Measurements from ENCODE around the gene CAMK4.

- no peak for TF ChIP-seq HDGF (IDR thresholded peaks at IDR 0.05; ENCODE audit: borderline replicate concordance)
- no peak for TF ChIP-seq BHLHE40 (IDR thresholded peaks at IDR 0.05; ENCODE audit: borderline replicate concordance)
- TF ChIP-seq SP1 (IDR thresholded peaks at IDR 0.05), result no peak
- no peak for TF ChIP-seq TARDBP (IDR thresholded peaks at IDR 0.05)
- TF ChIP-seq FOXA1 (IDR thresholded peaks at IDR 0.05), result no peak
- no peak for TF ChIP-seq ZNF384 (IDR thresholded peaks at IDR 0.05)
- TF ChIP-seq ELF4 (IDR thresholded peaks at IDR 0.05), result no peak
- no peak for TF ChIP-seq SUZ12 (IDR thresholded peaks at IDR 0.05)
- TF ChIP-seq CTBP1 (IDR thresholded peaks at IDR 0.05; ENCODE audit: borderline replicate concordance), result no peak
- no peak for TF ChIP-seq NFRKB (IDR thresholded peaks at IDR 0.05)
- no peak for TF ChIP-seq FOXK2 (IDR thresholded peaks at IDR 0.05)
- no peak for TF ChIP-seq ARNT (IDR thresholded peaks at IDR 0.05)
- no peak for TF ChIP-seq LEF1 (IDR thresholded peaks at IDR 0.05; ENCODE audit: borderline replicate concordance)
Measured at GRCh38 chr5:111198281-111198966, 25.8 kb upstream of the CAMK4 start.

All from HEK293T (cell line).